Dendritic cell treated with granulocyte-macrophage colony-stimulating factor and Interleukin-4, amounts not matched to agents 40 ng/mL and 50 ng/mL, for 4 days (primary cell): ENCODE measurements around the gene NT5C2.
"Not testable (repeated sequence)": the region's sequence is repeated elsewhere in the genome, so short reads cannot be mapped to it uniquely, and the experiment has no call there.

Experiments used
- H3K27ac Mint-ChIP-seq: one replicate; pipeline ENCODE4 v1.8.0; 2022; ENCODE audit warnings: mild to moderate bottlenecking, mixed read lengths
- H3K27me3 Mint-ChIP-seq: one replicate; pipeline ENCODE4 v1.8.0; 2022; ENCODE audit warnings: mild to moderate bottlenecking, mixed read lengths
- H3K36me3 Mint-ChIP-seq: one replicate; pipeline ENCODE4 v1.8.0; 2022; ENCODE audit warnings: low read depth, mixed read lengths
- H3K4me1 Mint-ChIP-seq: one replicate; pipeline ENCODE4 v1.8.0; 2022; ENCODE audit warnings: low read depth, mixed read lengths
- H3K4me3 Mint-ChIP-seq: one replicate; pipeline ENCODE4 v1.8.0; 2022; ENCODE audit warnings: mild to moderate bottlenecking, moderate library complexity, mixed read lengths
- H3K9me3 Mint-ChIP-seq: one replicate; pipeline ENCODE4 v1.8.0; 2022; ENCODE audit warnings: mixed read lengths
- intact Hi-C: fragments of 100-400 bp; cut with micrococcal nuclease; formaldehyde crosslinking; loops from one replicate; pipeline ENCODE4 v1.15.0; 2022

NT5C2 gene

GRCh38 chr10:103210262-103210661 is 17.2 kb upstream of the NT5C2 start:
- peaks cover 12% of the 10 kb centered on the region for H3K4me1 Mint-ChIP-seq
- H3K4me3 Mint-ChIP-seq, H3K36me3 Mint-ChIP-seq, intact Hi-C loops, H3K27me3 Mint-ChIP-seq, H3K27ac Mint-ChIP-seq: not testable (repeated sequence)
- peaks cover 20% of the 10 kb centered on the region for H3K9me3 Mint-ChIP-seq

GRCh38 chr10:103207643-103208042 is 14.6 kb upstream of the NT5C2 start:
- Mint-ChIP-seq H3K9me3 (peaks cover 17% of the 10 kb centered on the region), H3K4me1 (peaks cover 17% of the 10 kb centered on the region)
- H3K27ac Mint-ChIP-seq, H3K27me3 Mint-ChIP-seq, H3K4me3 Mint-ChIP-seq, intact Hi-C loops, H3K36me3 Mint-ChIP-seq: not testable (repeated sequence)

GRCh38 chr10:103207141-103207540 is 14.1 kb upstream of the NT5C2 start:
- Mint-ChIP-seq H3K27ac (no peak overlapping the region), H3K27me3 (no peaks in the 10 kb centered on the region), H3K36me3 (no peaks in the 10 kb centered on the region), H3K4me3 (no peak overlapping the region), H3K4me1 (peaks cover 22% of the 10 kb centered on the region), H3K9me3 (peaks cover 12% of the 10 kb centered on the region)
- intact Hi-C loops, result no loop called here

- H3K36me3 Mint-ChIP-seq, H3K9me3 Mint-ChIP-seq: not testable (repeated sequence)
Measured at GRCh38 chr10:103206715-103207114, 13.6 kb upstream of the NT5C2 start.

GRCh38 chr10:103205401-103205800 is 12.3 kb upstream of the NT5C2 start:
- H3K36me3 Mint-ChIP-seq, H3K27me3 Mint-ChIP-seq, H3K9me3 Mint-ChIP-seq, H3K4me3 Mint-ChIP-seq, intact Hi-C loops, H3K27ac Mint-ChIP-seq: not testable (repeated sequence)
- peaks cover 36% of the 10 kb centered on the region for H3K4me1 Mint-ChIP-seq

More at GRCh38 chr10:103206715-103207114, 13.6 kb upstream of the NT5C2 start:
- H3K4me1 Mint-ChIP-seq, result peaks cover 25% of the 10 kb centered on the region
- H3K27me3 Mint-ChIP-seq, intact Hi-C loops, H3K27ac Mint-ChIP-seq, H3K4me3 Mint-ChIP-seq: not testable (repeated sequence)

GRCh38 chr10:103204353-103205255 is 11.5 kb upstream of the NT5C2 start:
- no peaks in the 10 kb centered on the region for H3K36me3 Mint-ChIP-seq
- no peak overlapping the region for H3K4me3 Mint-ChIP-seq
- intact Hi-C loops, result no loop called here
- peaks cover 43% of the 10 kb centered on the region for H3K4me1 Mint-ChIP-seq
- H3K9me3 Mint-ChIP-seq, result peaks cover 7% of the 10 kb centered on the region
- H3K27me3 Mint-ChIP-seq, result no peaks in the 10 kb centered on the region
- no peak overlapping the region for H3K27ac Mint-ChIP-seq

- intact Hi-C loops, result no loop called here
- peaks cover 51% of the 10 kb centered on the region for H3K4me1 Mint-ChIP-seq
- H3K27me3 Mint-ChIP-seq, result no peaks in the 10 kb centered on the region
- H3K9me3 Mint-ChIP-seq, result peaks cover 7% of the 10 kb centered on the region
- no peak overlapping the region for H3K27ac Mint-ChIP-seq
- no peaks in the 10 kb centered on the region for H3K36me3 Mint-ChIP-seq
- no peak overlapping the region for H3K4me3 Mint-ChIP-seq
Measured at GRCh38 chr10:103203466-103203865, 10.4 kb upstream of the NT5C2 start.

- Mint-ChIP-seq H3K27me3 (no peaks in the 10 kb centered on the region), H3K9me3 (peaks cover 7% of the 10 kb centered on the region), H3K4me3 (no peak overlapping the region), H3K4me1 (peaks cover 62% of the 10 kb centered on the region), H3K27ac (peak overlapping the region; percentile 48), H3K36me3 (no peaks in the 10 kb centered on the region)
- intact Hi-C loops, result no loop called here
Measured at GRCh38 chr10:103202319-103202718, 9.2 kb upstream of the NT5C2 start.

- no peak overlapping the region for H3K4me3 Mint-ChIP-seq
- intact Hi-C loops, result no loop called here
- H3K4me1 Mint-ChIP-seq, result peaks cover 62% of the 10 kb centered on the region
- peak overlapping the region; percentile 87 for H3K27ac Mint-ChIP-seq
- H3K36me3 Mint-ChIP-seq, result no peaks in the 10 kb centered on the region
- no peaks in the 10 kb centered on the region for H3K9me3 Mint-ChIP-seq
- H3K27me3 Mint-ChIP-seq, result no peaks in the 10 kb centered on the region
Measured at GRCh38 chr10:103199488-103199887, 6.4 kb upstream of the NT5C2 start.

GRCh38 chr10:103198648-103199047 is 5.6 kb upstream of the NT5C2 start:
- intact Hi-C loops, result loop anchor here (1.0 kb wide), 1 partner anchor 43 kb away; no protein-coding TSS in a partner anchor
- Mint-ChIP-seq H3K27me3 (no peaks in the 10 kb centered on the region), H3K4me3 (no peak overlapping the region), H3K4me1 (peaks cover 70% of the 10 kb centered on the region), H3K27ac (peak overlapping the region; percentile 87), H3K9me3 (no peaks in the 10 kb centered on the region), H3K36me3 (no peaks in the 10 kb centered on the region)

GRCh38 chr10:103197903-103198302 is 4.8 kb upstream of the NT5C2 start:
- intact Hi-C loops, result loop anchor here (1.0 kb wide), 1 partner anchor 43 kb away; no protein-coding TSS in a partner anchor
- Mint-ChIP-seq H3K27ac (peak overlapping the region; percentile 87), H3K4me3 (peak overlapping the region; percentile 68), H3K27me3 (no peaks in the 10 kb centered on the region), H3K9me3 (no peaks in the 10 kb centered on the region), H3K4me1 (peaks cover 74% of the 10 kb centered on the region), H3K36me3 (peaks cover under 1% of the 10 kb centered on the region)

GRCh38 chr10:103197174-103197573 is 4.1 kb upstream of the NT5C2 start:
- H3K4me1 Mint-ChIP-seq, result peaks cover 67% of the 10 kb centered on the region
- no peaks in the 10 kb centered on the region for H3K27me3 Mint-ChIP-seq
- peaks cover 8% of the 10 kb centered on the region for H3K36me3 Mint-ChIP-seq
- H3K9me3 Mint-ChIP-seq, result no peaks in the 10 kb centered on the region
- H3K27ac Mint-ChIP-seq, result peak overlapping the region; percentile 87
- intact Hi-C loops, result no loop called here
- peak overlapping the region; percentile 68 for H3K4me3 Mint-ChIP-seq

GRCh38 chr10:103196516-103196915 is 3.4 kb upstream of the NT5C2 start:
- peaks cover 69% of the 10 kb centered on the region for H3K4me1 Mint-ChIP-seq
- no peaks in the 10 kb centered on the region for H3K9me3 Mint-ChIP-seq
- H3K27ac Mint-ChIP-seq, result peak overlapping the region; percentile 87
- peaks cover 14% of the 10 kb centered on the region for H3K36me3 Mint-ChIP-seq
- H3K27me3 Mint-ChIP-seq, result no peaks in the 10 kb centered on the region
- intact Hi-C loops, result no loop called here
- H3K4me3 Mint-ChIP-seq, result no peak overlapping the region

- peak overlapping the region; percentile 98 for H3K4me3 Mint-ChIP-seq
- no peaks in the 10 kb centered on the region for H3K27me3 Mint-ChIP-seq
- intact Hi-C loops, result loop anchor here (2.0 to 5.0 kb wide), 2 partner anchors 47 to 277 kb away; partner anchors contain the start of gene CNNM2
- no peaks in the 10 kb centered on the region for H3K9me3 Mint-ChIP-seq
- peak overlapping the region; percentile 100 for H3K27ac Mint-ChIP-seq
- H3K4me1 Mint-ChIP-seq, result peaks cover 60% of the 10 kb centered on the region
- H3K36me3 Mint-ChIP-seq, result peaks cover 29% of the 10 kb centered on the region
Measured at GRCh38 chr10:103193820-103194529, 903 bp upstream of the NT5C2 start.
